Dedifferentiated amniotic fluid mesenchymal stem cell (primary cell): ENCODE data around the gene N4BP2L1.

ENCODE experiments used
- DNase-seq: peaks from one replicate; pipeline ENCODE4 v3.0.0-alpha.2; 2016; ENCODE audit errors: extremely low spot score

Gene N4BP2L1

DNA sequence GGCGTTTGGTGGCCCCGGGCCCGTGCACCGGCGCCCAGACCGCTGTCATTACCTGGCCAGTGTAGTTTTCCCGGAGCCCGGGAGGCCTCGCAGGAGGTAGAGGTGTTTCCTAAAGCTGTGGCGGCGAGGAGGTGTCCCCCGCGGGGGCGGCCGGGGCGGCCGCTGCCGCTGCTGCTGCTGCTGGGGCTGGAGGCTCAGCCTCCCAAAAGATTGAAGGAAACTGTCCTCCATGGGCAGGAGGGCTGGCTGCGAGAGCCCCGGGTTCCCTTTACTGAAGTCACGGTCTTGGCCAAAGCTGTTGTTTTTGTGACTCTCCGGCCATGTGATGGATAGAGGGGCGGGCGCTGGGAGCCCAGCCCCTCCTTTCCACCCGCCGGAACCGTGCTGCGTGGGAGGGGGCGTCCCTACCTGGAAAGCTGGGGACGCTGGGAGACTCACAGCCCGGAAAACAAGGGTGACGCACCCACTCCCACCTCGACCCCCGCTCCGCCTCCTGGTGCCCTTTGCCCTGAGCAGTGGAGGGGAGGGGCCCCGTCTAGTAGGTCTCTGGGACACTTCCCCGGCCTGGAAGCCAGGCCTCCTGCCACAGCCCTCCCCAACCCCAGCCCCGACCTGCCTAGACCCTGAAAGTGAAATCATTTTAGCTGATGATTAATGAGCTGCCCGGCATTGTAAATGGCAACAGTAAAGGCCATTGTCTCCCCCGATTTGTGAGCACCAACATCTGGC lies at the start of gene N4BP2L1:
Gene N4BP2L1 (minus strand): TSS at position 279 of the 729 bp plus-strand sequence. CDS start 48 bp downstream, at position 231.
- no peak for DNase-seq

GRCh38 chr13:32476892-32477291 lies 49.0 kb upstream of the N4BP2L1 start:
- no peak for DNase-seq

GRCh38 chr13:32476021-32476731 lies 48.2 kb upstream of the N4BP2L1 start:
- no peak for DNase-seq

- DNase-seq: no peak
Observed at GRCh38 chr13:32474999-32475792, 47.3 kb upstream of the N4BP2L1 start.

DNA sequence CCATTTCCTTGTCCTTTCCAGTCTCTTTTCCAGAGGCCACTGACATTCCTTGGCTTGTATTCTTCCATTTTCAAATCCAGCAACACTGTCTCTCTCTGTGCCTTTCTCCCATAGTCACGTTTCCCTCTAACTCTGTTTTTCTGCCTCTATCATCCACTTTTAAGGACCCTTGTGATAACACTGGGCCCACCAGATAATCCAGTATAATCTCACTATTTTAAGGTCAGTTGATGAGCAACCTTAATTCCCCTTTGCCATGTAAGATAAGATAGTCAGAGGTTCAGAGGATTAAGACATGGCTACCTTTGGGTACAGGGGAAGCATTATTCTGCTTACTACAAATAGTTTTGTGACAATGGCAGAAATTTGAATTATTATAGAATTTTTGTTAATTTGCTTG lies 45.7 kb upstream of the N4BP2L1 start:
- no peak for DNase-seq

- peak; percentile 16 for DNase-seq
Observed at GRCh38 chr13:32472194-32472621, 44.3 kb upstream of the N4BP2L1 start.

DNA sequence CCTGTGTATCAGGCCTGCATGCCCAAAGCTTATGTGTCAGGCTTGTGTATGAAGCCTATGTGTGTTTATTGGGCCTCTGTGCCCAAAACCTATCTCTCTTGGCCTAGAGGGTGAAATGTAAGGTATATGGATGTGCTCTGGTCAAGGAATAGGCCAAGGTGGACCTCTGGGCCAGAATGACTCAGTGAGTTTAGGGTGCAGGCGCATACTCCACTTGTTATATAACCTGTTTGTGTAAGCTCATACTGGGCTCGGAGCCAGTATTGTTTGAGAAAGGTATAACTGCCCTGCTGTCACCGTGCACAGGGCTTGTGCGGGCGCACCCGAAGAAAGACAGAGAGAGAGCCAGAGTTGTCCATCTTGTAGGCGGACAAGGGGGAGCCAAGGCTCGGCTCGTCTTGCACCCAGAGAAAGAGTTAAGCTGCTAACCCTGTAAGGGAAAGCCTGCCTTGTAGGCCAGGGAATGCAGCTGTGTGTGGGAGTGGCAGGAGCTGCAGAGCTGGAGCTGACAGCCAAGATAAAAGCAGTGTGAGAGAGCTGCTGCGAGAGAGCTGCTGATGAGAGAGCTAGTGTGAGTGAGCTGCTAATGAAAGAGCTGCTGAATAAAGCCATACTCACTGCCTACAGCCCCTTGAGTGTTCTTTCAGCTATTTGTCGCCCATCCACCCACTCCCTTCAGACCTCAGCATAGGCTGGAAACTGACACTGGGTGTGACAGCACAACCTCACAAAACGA lies 43.4 kb upstream of the N4BP2L1 start:
- peak; percentile 24 for DNase-seq

- no peak for DNase-seq
Observed at GRCh38 chr13:32468502-32469142, 40.7 kb upstream of the N4BP2L1 start.

DNA sequence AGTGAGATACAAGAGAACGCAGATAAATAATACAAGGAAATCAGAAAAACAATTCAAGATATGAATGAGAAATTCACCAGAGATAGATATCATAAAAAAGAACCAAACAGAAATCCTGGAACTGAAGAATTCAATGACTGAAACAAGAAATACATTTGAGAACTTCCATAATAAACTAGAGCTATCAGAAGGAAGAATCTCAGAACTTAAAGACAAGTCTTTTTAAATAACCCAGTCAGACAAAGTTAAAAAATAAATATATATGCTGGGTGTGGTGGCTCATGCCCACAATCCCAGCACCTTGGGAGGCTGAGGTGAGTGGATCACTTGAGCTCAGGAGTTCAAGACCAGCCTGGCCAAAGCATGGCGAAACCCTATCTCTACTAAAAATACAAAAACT lies 28.7 kb upstream of the N4BP2L1 start:
- no peak for DNase-seq

DNA sequence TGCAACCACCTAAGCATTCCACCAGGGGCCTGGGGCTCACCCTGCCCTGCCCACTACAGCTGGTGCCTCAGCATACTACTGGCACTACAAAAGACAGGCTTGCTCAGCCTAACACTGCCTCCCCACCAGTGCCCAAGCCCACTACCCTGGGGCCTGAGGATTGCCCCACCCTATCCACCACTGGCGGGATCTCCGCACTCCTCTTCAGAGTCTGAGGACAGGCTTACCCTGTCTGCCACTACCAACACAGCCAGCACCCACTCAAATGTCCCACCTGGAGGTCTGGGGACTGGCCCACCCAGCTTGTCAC lies 27.6 kb upstream of the N4BP2L1 start:
- no peak for DNase-seq

GRCh38 chr13:32454886-32455593 lies 27.1 kb upstream of the N4BP2L1 start:
- DNase-seq: no peak

GRCh38 chr13:32453981-32454380 lies 26.1 kb upstream of the N4BP2L1 start:
- no peak for DNase-seq

GRCh38 chr13:32448972-32449371 lies 21.0 kb upstream of the N4BP2L1 start:
- DNase-seq: no peak

- no peak for DNase-seq
Observed at GRCh38 chr13:32447894-32448623, 20.1 kb upstream of the N4BP2L1 start.

DNA sequence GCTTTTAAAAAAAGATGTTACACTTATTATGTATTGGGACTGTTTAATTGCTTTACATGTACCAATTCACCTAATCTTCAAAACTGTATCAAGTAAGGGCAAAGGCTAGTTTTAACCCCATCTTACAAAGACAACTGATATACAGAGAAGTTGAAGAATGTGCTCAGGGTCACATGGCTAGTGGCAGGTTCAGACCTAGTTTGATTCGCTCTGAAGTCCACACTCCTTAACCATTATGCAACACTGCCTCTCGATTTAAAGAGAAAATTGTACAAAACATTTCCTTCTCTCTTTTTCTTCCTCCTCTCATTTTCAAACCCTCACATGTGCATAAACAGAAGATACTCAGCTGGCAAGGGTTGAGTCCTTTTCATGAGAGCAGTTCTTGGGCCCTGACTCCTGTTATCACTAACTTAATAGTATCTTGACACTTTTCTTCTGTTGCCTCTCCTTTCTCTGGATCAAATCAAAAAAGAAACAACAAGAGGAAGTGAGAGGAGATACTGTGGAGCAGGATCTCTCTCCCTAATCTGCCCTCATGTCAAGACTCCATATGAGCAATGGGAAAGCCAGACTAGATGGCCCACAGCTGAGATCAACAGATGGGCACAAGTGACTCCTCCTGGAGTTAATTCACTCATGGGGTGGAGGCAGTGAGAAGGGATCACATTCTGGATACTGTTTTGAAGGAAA lies 19.0 kb upstream of the N4BP2L1 start:
- no peak for DNase-seq

DNA sequence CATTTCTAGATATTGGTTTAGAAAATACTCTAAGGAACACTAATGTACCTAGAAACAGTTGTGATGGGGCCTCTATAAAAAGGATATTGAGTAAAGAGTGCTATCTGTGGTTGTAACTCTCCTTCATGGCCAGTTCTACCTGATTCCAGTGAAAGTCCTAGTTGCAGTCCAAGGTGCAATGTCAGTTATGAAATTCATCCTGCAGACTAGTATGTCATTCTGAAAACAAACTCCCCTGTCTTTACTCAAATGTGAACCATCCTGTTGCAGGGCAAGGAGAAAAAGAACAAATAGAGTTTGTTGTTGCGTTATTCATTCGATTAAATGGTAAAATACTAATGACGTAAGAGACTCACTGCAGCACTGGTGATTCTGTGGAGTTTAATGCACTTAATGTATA lies 18.3 kb upstream of the N4BP2L1 start:
- no peak for DNase-seq

- no peak for DNase-seq
Observed at GRCh38 chr13:32445461-32445860, 17.5 kb upstream of the N4BP2L1 start.

DNA sequence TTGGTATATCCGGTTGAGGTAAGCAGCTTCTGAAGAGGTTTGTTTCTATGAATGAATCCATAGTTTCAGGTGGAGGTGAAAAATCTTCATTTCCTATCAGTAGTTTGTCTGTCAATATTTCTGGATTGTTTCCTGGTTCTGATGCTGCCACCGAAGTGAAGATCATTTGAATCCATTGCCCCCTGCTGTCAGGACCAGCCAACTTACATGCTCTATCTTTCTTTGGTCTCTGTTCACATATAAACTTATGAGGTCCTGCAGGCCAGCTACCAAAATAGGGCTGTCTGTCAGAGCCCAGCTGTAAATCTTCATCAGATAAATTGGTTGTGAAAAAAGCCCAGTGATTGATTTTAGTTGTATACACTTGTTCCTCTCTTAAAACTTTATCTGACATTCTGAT lies 15.2 kb upstream of the N4BP2L1 start:
- DNase-seq: no peak

GRCh38 chr13:32438871-32439270 lies 10.9 kb upstream of the N4BP2L1 start:
- no peak for DNase-seq

DNA sequence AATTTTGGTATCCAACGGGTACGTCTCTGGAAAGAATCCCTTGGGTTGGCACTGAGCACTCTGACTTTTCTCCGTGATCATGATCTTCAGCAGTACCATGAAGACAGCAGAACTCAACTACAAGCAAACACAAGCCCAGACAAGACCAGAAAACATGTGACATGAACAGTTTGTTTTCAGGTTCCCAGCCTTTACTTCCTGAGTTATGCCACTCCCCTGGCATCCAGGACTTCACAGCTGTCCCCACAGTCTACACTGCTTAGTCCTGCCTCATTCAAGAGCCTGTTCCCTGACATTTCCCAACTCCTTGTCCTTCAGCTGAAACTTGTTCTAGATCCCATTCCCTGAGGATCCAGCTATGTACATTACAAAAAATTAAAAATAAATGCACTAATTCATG lies 4.9 kb upstream of the N4BP2L1 start:
- no peak for DNase-seq
